COR-L47 (cell line): ENCODE results near the gene NOSIP.

Experiments
- DNase-seq: peaks from one replicate; lab custom pipeline; 2025; lab: John Stamatoyannopoulos, UW

The NOSIP gene

DNA sequence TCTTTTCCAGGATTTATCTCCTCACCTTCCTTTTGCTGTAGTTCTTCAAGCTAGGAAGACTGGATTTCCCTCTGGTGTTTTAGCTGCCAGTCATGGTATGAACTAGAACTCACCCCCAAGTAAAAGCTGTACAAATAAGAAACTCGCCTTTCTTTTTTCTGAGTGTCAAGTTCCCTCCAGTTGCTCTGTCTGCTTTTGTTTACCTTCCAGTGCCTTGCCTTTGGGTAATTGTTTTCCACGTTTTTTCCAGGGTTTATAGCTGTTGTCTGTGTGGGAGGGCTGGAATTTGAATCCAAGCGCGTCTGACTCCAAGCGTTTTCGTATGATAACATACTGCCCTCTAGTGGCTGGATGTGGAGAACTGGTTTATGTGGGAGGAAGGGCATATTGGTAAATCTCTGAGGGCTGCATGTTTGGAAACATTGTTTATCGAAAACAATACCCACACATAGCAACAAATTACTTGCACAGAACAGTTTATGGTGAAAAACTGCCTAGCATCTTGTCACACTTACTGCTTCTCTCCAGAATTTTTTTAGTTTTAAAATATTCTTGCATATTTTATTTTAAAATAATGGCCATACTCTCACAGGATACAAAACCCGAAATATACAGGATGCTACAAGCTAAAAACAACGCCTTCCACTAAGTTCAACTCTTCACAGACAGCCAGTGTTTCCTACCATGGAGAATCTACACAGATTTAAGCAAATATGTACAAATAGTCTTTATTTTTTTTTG, 33.4 kb downstream of the NOSIP start:
- peak; percentile 86 for DNase-seq

DNA sequence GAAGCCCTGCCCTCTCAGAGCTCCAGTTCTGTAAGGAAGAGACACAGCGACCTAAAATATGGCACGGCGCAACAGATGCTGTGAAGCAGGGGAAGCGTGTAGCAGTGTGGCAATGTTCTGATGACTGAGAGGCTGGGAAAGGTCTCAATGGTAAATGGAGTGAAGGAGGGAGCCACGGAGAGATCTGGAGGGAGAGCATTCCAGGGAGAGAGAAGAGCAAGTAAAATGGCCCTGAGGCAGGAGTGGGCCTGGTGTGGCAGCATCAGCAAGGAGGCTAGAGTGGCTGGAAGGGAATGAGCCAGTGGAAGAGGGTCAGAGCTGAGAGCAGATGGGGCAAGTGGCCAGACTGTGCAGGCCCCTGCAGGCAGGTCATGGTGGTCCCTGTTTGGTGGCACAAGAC, 36.2 kb downstream of the NOSIP start:
- no peak for DNase-seq

DNA sequence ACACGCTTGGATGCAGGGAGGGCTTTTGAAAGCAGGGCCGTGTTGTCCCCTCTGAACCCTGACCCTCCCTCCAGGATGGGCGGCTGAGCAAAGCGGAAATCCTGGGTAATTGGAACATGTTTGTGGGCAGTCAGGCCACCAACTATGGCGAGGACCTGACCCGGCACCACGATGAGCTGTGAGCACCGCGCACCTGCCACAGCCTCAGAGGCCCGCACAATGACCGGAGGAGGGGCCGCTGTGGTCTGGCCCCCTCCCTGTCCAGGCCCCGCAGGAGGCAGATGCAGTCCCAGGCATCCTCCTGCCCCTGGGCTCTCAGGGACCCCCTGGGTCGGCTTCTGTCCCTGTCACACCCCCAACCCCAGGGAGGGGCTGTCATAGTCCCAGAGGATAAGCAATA, 37.3 kb downstream of the NOSIP start:
- no peak for DNase-seq

DNA sequence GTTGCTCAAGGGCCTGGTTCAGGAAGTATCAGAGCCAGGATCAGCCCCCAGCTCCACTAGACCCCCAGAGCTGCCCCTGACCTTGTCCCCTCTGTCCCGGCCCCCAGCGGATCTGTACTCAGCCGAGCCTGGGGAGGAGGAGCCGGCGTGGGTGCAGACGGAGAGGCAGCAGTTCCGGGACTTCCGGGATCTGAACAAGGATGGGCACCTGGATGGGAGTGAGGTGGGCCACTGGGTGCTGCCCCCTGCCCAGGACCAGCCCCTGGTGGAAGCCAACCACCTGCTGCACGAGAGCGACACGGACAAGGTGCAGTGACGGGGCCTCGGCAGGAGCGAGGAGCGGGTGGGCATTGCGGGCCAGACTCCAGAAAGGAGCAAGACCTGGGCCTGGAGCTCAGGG, 37.9 kb downstream of the NOSIP start:
- no peak for DNase-seq

DNA sequence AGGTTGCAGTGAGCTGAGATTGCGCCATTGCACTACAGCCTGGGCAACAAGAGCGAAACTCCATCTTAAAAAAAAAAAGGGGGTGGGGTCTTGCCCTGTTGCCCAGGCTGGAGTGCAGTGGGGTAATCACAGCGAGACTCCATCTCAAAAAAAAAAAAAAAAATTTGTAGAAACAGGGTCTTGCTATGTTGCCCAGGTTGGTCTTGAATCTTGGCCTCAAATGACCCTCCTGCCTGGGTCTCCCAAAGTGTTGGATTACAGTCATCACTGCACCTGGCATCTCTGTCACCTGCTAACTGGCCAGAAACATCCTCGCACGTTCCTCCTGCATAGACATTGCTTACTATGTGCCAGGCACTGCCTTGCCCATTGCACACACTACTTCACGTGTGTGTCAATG, 38.4 kb downstream of the NOSIP start:
- DNase-seq, result no peak

DNA sequence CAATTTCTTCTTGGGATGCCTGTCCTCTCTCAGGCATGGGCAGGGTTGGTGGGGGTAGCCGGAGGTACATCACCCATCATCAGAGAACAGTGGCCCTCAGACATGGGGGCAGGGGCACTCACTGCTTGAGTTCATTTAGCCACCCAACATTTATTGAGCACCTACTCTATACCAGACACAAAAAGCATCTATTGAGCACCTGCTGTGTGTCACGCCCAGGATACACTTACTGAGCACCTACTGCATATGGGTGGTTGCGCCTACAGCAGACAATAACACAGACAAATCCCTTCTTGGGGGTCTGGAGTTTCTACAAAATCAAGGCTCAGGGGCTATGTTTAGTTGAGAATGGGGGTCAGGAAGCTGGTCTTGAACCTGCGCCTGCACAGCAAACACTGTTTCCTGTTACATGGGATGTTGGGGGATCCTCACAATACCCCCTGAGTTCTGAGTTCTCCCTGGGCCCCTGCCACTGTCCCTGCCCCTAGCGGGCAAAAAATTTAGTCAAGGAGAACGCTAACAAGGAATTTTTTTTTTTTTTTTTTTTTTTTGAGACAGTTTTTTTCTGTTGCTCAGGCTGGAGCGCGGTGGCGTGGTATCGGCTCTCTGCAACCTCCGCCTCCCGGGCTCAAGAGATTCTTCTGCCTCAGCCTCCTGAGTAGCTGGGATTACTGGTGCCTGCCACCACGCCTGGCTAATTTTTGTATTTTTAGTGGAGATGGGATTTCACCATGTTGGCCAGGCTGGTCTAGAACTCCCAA, 41.0 kb downstream of the NOSIP start:
- DNase-seq, result no peak

DNA sequence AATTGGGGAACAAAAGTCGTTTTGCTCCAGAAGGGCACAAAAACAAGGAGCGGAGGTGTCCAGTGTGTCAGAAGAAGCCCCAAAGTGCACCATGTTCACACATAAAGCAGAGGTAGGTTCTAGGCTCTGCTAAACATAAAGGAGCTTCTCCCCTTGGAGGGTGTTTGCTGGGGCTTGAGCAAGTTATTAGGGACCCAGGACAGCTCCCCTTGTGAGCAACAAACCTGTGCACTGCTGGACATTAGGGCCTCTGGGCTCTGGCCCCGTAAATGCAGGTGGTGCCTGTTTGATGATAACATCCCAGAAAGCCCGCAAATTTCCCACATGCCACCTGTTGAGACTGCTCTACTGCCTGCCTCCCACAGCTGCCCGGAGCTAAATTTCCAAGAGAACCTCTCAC, 41.7 kb downstream of the NOSIP start:
- no peak for DNase-seq

DNA sequence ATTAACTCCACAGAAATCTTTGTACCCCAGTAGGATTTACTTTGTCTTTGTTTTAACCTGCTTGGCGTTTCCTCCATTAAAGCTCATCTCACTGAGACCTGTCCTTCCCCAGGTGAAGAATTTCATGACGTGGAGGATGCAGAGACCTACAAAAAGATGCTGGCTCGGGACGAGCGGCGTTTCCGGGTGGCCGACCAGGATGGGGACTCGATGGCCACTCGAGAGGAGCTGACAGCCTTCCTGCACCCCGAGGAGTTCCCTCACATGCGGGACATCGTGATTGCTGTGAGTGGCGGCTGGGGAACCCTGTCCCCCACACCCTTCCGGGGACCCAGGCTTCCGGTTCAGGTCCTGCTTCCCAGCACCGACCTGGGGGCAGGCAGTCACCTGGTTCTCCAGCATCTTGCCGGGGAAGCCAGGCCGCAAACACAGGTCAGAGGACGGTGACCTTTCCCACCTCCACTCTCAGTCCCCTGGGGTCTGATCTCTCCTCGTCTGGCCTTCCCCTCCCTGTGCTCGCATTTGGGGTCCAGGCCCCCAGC, 43.4 kb downstream of the NOSIP start:
- no peak for DNase-seq

DNA sequence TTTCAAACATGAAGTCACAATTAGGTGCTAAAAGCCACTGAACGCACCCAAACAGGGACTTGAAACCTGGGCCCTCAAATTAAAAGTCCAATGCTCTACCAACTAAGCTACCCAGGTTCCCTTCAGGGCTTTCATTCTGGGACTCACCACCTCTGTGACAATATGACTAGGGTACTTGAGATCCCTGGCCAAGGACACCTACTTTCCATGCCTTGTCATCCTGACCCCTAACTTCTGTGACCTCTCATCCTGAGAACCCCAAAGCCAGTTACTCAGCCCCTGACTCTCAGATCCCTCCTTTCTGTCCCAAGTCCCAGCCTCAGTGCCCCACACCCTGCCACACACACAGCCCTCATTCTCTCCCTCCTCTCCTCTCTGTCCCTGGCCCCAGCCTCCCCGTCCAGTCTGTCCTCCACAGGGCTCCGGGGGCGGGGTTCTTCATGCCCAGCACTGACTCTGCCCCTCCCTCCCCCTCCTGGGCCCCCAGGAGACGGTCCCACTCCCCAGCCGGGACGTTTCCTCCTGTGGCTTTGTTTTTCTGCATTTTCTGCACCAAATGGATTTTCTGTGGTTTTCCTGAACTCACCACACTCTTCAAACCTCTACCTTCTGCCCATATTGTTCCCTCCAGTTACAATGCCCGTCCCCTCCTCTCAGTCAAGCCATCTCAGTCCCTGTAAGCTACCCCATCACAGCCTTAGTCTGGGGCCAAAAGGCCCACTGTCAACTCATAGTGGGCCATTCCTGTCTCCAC, 45.5 kb downstream of the NOSIP start:
- no peak for DNase-seq

DNA sequence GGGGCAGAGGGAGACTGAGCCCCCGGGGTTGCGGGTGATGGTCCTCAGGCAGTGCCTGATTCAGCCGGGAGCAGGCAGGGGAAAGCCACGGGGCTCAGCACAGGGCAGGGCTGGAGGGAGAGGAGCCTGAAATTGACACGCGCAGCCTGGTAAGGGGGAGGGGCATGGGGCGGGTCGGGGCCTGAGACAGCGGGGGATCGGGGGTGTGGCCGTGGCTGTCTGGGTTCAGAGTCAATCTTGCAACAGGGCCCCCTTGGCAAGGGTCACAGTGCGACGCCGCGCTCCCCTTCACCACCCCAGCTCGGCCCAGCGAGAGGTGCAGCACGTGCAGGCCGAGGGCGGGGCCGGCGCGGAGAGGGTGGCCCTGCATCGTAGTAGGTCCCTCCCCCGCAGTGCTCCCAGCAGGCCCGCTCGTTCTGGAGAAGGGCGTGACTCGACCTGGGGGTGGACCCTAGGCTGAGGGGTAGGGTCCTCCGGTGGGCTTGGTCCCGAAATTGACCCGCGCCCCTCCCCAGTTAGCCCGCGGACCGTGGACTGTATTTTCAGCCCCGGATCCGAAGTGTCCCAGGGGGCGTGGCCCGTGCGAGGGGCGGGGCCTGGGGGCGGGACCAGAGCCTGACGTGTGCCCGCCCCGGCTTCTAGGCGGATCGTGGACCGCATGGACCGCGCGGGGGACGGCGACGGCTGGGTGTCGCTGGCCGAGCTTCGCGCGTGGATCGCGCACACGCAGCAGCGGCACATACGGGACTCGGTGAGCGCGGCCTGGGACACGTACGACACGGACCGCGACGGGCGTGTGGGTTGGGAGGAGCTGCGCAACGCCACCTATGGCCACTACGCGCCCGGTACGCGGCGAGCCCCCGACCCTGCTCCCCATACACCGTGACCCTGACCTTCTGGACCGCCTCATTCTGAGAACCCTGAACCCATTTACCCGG, 46.5 kb downstream of the NOSIP start:
- DNase-seq, result peak; percentile 21

DNA sequence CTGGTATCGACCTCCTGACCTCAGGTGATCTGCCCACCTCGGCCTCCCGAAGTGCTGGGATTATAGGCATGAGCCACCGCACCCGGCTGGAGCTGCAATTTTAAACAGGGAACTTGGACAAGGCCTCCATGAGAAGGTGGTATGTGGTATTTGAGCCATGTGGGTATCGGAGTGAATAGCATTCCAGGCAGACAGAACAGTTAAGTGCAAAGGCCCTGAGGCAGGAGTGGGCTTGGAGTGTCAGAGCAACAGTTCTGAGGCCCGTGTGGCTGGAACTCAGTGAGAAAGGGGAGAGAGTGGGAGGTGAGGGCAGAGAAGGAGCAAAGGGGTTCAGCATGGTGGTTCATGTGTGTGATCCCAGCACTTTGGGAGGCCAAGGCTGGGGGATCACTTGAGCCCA, 49.6 kb downstream of the NOSIP start:
- DNase-seq, result no peak

DNA sequence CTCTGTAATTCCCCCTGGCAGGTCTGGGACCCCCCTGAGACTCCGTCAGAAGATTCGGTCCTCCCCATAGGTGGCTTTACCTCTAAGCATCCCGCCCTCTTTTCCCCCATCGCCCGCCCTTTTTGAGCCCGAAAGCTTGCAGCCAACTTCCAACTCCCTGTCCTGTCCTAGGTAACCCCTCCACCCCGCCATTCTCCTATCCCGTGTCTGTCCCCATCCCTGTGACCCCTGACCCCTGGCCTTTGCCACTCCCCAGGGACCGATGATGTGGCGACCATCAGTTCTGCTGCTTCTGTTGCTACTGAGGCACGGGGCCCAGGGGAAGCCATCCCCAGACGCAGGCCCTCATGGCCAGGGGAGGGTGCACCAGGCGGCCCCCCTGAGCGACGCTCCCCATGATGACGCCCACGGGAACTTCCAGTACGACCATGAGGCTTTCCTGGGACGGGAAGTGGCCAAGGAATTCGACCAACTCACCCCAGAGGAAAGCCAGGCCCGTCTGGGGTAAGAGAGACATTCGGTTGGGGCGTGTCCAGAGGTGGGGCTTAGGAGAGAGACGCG, 52.1 kb downstream of the NOSIP start:
- no peak for DNase-seq

DNA sequence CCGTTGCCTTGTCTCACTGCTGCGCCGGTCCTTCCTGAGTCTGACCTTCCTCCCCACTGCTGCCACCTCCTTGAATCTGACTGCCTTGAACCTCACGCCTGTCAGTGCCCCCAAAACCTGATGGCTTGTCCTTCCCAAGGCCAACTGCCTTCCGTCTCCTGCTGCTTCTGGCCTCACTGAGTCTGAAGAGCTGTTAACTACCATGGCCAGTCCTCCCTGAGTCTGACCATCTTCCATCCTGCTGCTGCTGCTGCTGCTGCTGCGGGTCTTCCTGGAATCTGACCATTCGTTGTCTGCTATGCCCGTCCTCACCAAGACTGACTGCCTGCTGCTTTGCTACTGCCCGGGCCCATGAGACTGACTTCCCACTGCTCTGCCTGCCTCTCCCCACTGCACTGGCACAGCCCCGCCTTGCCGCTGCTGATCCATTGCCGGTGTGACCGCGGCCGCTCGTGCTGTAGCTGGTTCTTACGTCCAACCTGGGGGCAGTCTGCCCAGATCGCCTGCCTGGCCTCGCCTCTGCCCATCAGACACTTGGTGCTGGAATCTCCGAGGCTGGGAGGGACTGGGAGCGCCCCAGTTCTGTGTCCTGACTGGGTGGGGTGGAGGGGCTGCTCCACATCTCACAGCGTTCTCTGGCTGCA, 55.4 kb downstream of the NOSIP start:
- DNase-seq, result no peak

DNA sequence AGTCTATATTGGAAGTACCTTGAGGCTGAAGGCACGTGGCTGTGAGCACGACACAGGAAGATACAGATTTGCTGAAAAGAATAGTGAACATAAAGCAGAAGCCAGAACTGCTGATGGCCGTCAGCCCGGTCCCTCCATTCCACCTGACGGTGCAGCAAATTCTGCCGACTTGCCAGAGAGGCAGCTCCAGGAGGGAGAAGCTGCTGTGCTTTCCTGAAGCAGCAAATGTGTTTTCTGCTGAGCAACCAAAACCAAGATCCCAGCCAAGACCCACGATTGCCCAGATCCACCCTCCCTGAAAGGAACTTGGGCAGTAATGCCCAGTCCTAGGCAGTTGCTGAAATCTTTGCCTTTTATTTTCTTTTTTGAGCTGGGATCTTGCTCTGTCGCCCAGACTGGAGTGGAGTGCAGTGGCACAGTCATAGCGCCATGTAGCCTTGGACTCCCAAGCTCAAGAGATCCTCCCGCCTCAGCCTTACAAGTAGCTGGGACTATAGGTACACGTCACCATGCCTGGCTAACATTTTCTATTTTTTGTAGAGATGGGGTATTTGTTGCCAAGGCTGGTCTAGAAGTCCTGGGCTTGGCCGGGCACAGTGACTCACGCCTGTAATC, 59.5 kb downstream of the NOSIP start:
- no peak for DNase-seq

DNA sequence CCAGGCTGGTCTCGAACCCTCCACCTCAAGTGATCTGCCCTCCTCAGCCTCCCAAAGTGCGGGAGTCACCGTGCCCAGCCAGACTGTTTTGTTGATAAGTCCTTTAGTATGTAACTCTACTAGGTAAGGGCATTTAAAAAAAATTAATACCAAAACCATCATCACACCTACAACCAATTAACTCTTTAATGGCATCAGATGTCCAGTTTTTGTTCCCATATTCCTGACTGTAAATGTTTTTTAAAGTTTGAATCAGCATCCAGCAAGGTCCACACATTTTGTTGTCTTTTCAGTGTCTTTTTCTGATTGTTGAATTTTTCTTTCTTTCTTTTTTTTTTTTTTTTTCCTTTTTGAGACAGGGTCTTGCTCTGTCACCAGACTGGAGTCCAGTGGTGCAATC, 62.3 kb downstream of the NOSIP start:
- DNase-seq, result no peak

DNA sequence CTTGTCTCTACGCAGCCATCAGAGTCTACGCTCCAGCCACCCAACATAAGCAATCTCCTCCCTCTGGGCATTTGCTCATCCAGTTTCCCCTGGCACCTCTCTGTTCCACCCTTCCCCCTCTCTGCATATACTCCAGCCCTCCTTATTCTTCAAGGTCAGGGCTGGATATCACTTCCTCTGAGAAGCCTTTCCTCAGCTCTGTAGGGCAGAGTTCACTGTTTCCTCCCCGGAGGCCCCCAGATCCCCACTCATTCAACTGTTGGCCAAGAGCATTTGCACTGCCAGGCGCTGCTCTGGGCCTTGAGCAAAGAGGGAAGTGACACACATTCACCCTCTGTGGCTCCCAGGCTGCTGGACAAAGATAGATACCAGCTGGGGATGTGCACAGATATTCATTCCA, 64.6 kb downstream of the NOSIP start:
- no peak for DNase-seq

DNA sequence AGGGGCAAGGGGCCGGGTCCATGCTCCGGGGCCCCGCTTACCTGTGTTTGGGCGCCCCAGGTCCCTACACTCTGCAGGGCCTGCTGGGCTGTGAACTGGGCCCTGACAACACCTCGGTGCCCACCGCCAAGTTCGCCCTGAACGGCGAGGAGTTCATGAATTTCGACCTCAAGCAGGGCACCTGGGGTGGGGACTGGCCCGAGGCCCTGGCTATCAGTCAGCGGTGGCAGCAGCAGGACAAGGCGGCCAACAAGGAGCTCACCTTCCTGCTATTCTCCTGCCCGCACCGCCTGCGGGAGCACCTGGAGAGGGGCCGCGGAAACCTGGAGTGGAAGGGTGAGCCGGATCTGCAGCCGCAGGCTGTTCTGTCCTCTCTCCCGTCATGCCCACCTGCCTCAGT, 66.2 kb downstream of the NOSIP start:
- no peak for DNase-seq

DNA sequence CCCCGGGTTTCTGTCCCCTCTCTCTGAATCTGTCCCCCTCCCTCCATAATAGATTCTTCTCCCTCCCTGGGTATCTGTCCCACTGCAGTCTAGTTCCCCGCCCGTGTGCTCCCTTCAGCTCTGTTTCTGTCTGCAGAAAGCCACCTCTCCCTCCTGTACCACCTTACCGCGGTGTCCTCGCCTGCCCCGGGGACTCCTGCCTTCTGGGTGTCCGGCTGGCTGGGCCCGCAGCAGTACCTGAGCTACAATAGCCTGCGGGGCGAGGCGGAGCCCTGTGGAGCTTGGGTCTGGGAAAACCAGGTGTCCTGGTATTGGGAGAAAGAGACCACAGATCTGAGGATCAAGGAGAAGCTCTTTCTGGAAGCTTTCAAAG, 66.6 kb downstream of the NOSIP start:
- no peak for DNase-seq

DNA sequence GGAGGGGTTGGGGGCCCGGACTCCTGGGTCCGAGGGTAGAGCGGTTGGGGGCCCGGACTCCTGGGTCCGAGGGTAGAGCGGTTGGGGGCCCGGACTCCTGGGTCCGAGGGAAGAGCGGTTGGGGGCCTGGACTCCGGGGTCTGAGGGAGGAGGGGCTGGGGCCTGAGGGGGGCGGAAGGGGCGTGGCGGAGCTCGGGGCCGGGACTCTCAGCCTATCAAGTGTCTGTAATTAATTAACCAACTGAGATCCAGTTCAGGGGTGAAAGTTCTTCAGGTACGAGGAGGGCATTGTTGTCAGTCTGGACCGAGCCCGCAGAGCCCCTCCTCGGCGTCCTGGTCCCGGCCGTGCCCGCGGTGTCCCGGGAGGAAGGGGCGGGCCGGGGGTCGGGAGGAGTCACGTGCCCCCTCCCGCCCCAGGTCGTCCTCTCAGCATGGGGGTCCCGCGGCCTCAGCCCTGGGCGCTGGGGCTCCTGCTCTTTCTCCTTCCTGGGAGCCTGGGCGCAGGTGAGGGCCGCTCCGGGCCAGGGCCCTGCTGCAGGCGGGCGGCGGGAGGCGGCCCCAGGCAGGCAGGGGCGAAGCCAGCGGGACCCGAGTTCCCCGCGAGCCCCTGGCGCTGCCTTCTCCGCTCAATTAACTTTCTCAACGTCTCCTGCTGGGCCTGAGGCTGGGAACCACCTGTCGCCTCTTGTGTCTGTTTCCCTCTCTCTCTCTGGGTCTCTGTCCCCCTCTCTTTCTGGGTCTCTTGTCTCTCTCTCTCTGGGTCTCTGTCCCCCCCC, 67.2 kb downstream of the NOSIP start:
- DNase-seq, result peak; percentile 66
